H9 (cell line): ENCODE data around the gene ACTL7B. TPM values are rescaled to one million over a fixed set of nuclear protein-coding genes. Genes with fewer than 3 reads are reported as not detected.

Experiments
- DNase-seq: peaks from one replicate; pipeline ENCODE4 v3.0.0-alpha.2; 2017
- H2AFZ ChIP-seq: one replicate; pipeline ENCODE4 v1.6.1; 2013; ENCODE audit warnings: mild to moderate bottlenecking, low read length, control low read depth, moderate library complexity
- H2AK5ac ChIP-seq: 2 replicates; pipeline ENCODE4 v1.6.1; 2013; ENCODE audit warnings: low read length, control low read depth, mixed read lengths; ENCODE audit not compliant: insufficient read length
- H2BK120ac ChIP-seq: one replicate; pipeline ENCODE4 v1.6.1; 2013; ENCODE audit warnings: low read depth, mild to moderate bottlenecking, low read length, control low read depth, inconsistent platforms; ENCODE audit not compliant: poor library complexity, severe bottlenecking
- H2BK12ac ChIP-seq: 2 replicates; pipeline ENCODE4 v1.6.1; 2013; ENCODE audit warnings: low read length, control low read depth, mixed read lengths, low read depth; ENCODE audit not compliant: insufficient read length
- H2BK15ac ChIP-seq: 2 replicates; pipeline ENCODE4 v1.6.1; 2013; ENCODE audit warnings: low read depth, low read length, control low read depth
- H2BK20ac ChIP-seq: one replicate; pipeline ENCODE4 v1.6.1; 2013; ENCODE audit warnings: low read depth, mild to moderate bottlenecking, low read length, control low read depth, inconsistent platforms; ENCODE audit not compliant: poor library complexity, severe bottlenecking
- H2BK5ac ChIP-seq: 2 replicates; pipeline ENCODE4 v1.6.1; 2013; ENCODE audit warnings: low read length, control low read depth, mixed read lengths; ENCODE audit not compliant: insufficient read length
- H3K14ac ChIP-seq: 2 replicates; pipeline ENCODE4 v1.6.1; 2013; ENCODE audit warnings: low read length, control low read depth; ENCODE audit not compliant: insufficient read depth
- H3K18ac ChIP-seq: 2 replicates; pipeline ENCODE4 v1.6.1; 2013; ENCODE audit warnings: low read depth, mild to moderate bottlenecking, mixed read lengths, low read length, control low read depth; ENCODE audit not compliant: insufficient read length
- H3K23ac ChIP-seq: 2 replicates; pipeline ENCODE4 v1.6.1; 2013; ENCODE audit warnings: low read length, control low read depth, mixed read lengths, low read depth; ENCODE audit not compliant: insufficient read length
- H3K23me2 ChIP-seq: 2 replicates; pipeline ENCODE4 v1.6.1; 2013; ENCODE audit warnings: low read depth, mild to moderate bottlenecking, mixed read lengths, low read length, control low read depth; ENCODE audit not compliant: insufficient read length, poor library complexity, severe bottlenecking
- H3K27ac ChIP-seq: 2 replicates; pipeline ENCODE4 v1.5.1; 2013; ENCODE audit warnings: low read length, control low read depth, mixed read lengths, low read depth; ENCODE audit not compliant: insufficient read length
- H3K27me3 ChIP-seq: 2 replicates; pipeline ENCODE4 v1.6.1; 2013; ENCODE audit warnings: low read length, control low read depth, inconsistent platforms; ENCODE audit not compliant: insufficient read depth
- H3K4ac ChIP-seq: 2 replicates; pipeline ENCODE4 v1.6.1; 2013; ENCODE audit warnings: low read depth, mild to moderate bottlenecking, control low read depth, inconsistent platforms, low read length, moderate library complexity
- H3K4me1 ChIP-seq: 2 replicates; pipeline ENCODE4 v1.6.1; 2013; ENCODE audit warnings: low read length, control low read depth, inconsistent platforms; ENCODE audit not compliant: insufficient read depth
- H3K4me2 ChIP-seq: 2 replicates; pipeline ENCODE4 v1.6.1; 2013; ENCODE audit warnings: low read length, control low read depth, mixed read lengths; ENCODE audit not compliant: insufficient read length, insufficient read depth
- H3K56ac ChIP-seq: 2 replicates; pipeline ENCODE4 v1.6.1; 2013; ENCODE audit warnings: low read depth, mild to moderate bottlenecking, mixed read lengths, low read length, control low read depth; ENCODE audit not compliant: insufficient read length
- H3K79me1 ChIP-seq: 2 replicates; pipeline ENCODE4 v1.6.1; 2013; ENCODE audit warnings: low read depth, mild to moderate bottlenecking, moderate library complexity, low read length, control low read depth, inconsistent platforms; ENCODE audit not compliant: insufficient read depth, poor library complexity, severe bottlenecking
- H3K79me2 ChIP-seq: 2 replicates; pipeline ENCODE4 v1.6.1; 2013; ENCODE audit warnings: low read length, control low read depth, inconsistent platforms; ENCODE audit not compliant: insufficient read depth
- H3K9ac ChIP-seq: 2 replicates; pipeline ENCODE4 v1.6.1; 2013; ENCODE audit warnings: low read length, control low read depth, mixed read lengths; ENCODE audit not compliant: insufficient read length; ENCODE audit errors: extremely low read depth
- H3K9me3 ChIP-seq: one replicate; pipeline ENCODE4 v1.6.1; 2013; ENCODE audit warnings: low read depth, low read length, inconsistent platforms; ENCODE audit not compliant: control insufficient read depth
- H3T11ph ChIP-seq: one replicate; pipeline ENCODE4 v1.6.1; 2013; ENCODE audit warnings: mild to moderate bottlenecking, low read length, control low read depth, inconsistent platforms
- H4K20me1 ChIP-seq: one replicate; pipeline ENCODE4 v1.6.1; 2013; ENCODE audit not compliant: control insufficient read depth, insufficient read length, insufficient read depth
- H4K5ac ChIP-seq: 2 replicates; pipeline ENCODE4 v1.6.1; 2013; ENCODE audit warnings: low read depth, mild to moderate bottlenecking, mixed read lengths, low read length, control low read depth; ENCODE audit not compliant: insufficient read length
- H4K8ac ChIP-seq: replicated peaks from 2 replicates; pipeline ENCODE4 v1.6.1; 2013; ENCODE audit warnings: low read length, control low read depth, mixed read lengths, low read depth; ENCODE audit not compliant: insufficient read length
- H4K91ac ChIP-seq: 2 replicates; pipeline ENCODE4 v1.6.1; 2013; ENCODE audit warnings: low read depth, mild to moderate bottlenecking, moderate library complexity, mixed read lengths, low read length, control low read depth; ENCODE audit not compliant: insufficient read length
- H3K27ac Mint-ChIP-seq, 3 experiments: 2 replicates in 2 of 3; 3 replicates in 1 of 3; pipeline ENCODE4 v1.8.0; 2020 to 2021; ENCODE audit warnings: mixed read lengths in 3 of 3, mild to moderate bottlenecking in 1 of 3, moderate library complexity in 1 of 3
- H3K27me3 Mint-ChIP-seq: 2 replicates; pipeline ENCODE4 v1.8.0; 2021; ENCODE audit warnings: low read depth, mild to moderate bottlenecking, moderate library complexity, mixed read lengths
- H3K36me3 Mint-ChIP-seq, 3 experiments: 2 replicates in 2 of 3; 3 replicates in 1 of 3; pipeline ENCODE4 v1.8.0; 2020 to 2021; ENCODE audit warnings: low read depth in 3 of 3, mixed read lengths in 3 of 3; ENCODE audit not compliant: insufficient read depth in 1 of 3
- H3K4me1 Mint-ChIP-seq, 2 experiments: 2 replicates each; pipeline ENCODE4 v1.8.0; 2020; ENCODE audit warnings: mixed read lengths in 2 of 2
- H3K4me3 Mint-ChIP-seq, 2 experiments: 2 replicates in 1 of 2; 3 replicates in 1 of 2; pipeline ENCODE4 v1.8.0; 2020 to 2021; ENCODE audit warnings: mild to moderate bottlenecking in 2 of 2, mixed read lengths in 2 of 2, moderate library complexity in 1 of 2
- H3K9me3 Mint-ChIP-seq, 2 experiments: 2 replicates in 1 of 2; 3 replicates in 1 of 2; pipeline ENCODE4 v1.8.0; 2020; ENCODE audit warnings: mild to moderate bottlenecking in 2 of 2, mixed read lengths in 2 of 2, moderate library complexity in 1 of 2
- CTCF ChIP-seq: fragments of 200-600 bp; sonication (generic); conservative IDR thresholded peaks from 3 replicates; pipeline ENCODE4 v1.8.0; 2021; ENCODE audit warnings: antibody characterized with exemption, mild to moderate bottlenecking
- WGBS: extraction: QIAGEN DNeasy Blood & Tissue Kit; methylation state at CpG from one replicate; pipeline ENCODE4 v1.1.7; 2013; ENCODE audit warnings: missing lambda C conversion rate, low lambda C conversion rate, mixed read lengths; ENCODE audit not compliant: insufficient read length; ENCODE audit errors: extremely low coverage; 5-methylcytosine and 5-hydroxymethylcytosine counted together
- total RNA-seq: library from RNA; stranded (reverse); gene quantifications from 2 replicates; pipeline ENCODE4 v1.2.1, GENCODE V29; 2021

The ACTL7B gene
- total RNA-seq, 1 experiment from 2014 or later, result 0.09 TPM

GRCh38 chr9:108880738-108881316 lies 25.0 kb upstream of the ACTL7B start:
- no peaks in the 10 kb centered on the region for H3K4me1 Mint-ChIP-seq
- Histone ChIP-seq H3K56ac (no peak overlapping the region), H3K14ac (no peak overlapping the region), H3K23me2 (no peaks in the 10 kb centered on the region), H4K20me1 (no peaks in the 10 kb centered on the region), H3K79me1 (no peaks in the 10 kb centered on the region), H3K27ac (no peak overlapping the region), H3K27me3 (no peaks in the 10 kb centered on the region), H4K91ac (no peak overlapping the region), H2BK120ac (no peak overlapping the region), H4K5ac (no peak overlapping the region), H3K9ac (no peak overlapping the region), H2BK20ac (no peak overlapping the region), H2BK12ac (no peak overlapping the region), H4K8ac (no peak overlapping the region), H3K4me2 (no peak overlapping the region), H3K18ac (no peak overlapping the region), H3K23ac (no peak overlapping the region), H2AK5ac (no peak overlapping the region), H3T11ph (no peak overlapping the region), H2BK5ac (no peak overlapping the region), H2AFZ (no peak overlapping the region), H3K4ac (no peak overlapping the region), H3K4me1 (no peaks in the 10 kb centered on the region), H3K9me3 (no peaks in the 10 kb centered on the region), H2BK15ac (no peak overlapping the region), H3K79me2 (no peaks in the 10 kb centered on the region)
- no peak for TF ChIP-seq CTCF
- H3K36me3 Mint-ChIP-seq, result peaks cover 6 to 50% (median 43%) of the 10 kb centered on the region in 3 experiments; a peak in 5 of 7 replicates
- no peak for DNase-seq
- no peak overlapping the region for H3K27ac Mint-ChIP-seq
- no peaks in the 10 kb centered on the region for H3K27me3 Mint-ChIP-seq
- no peaks in the 10 kb centered on the region for H3K9me3 Mint-ChIP-seq
- H3K4me3 Mint-ChIP-seq, result no peak overlapping the region
- no CpG with 5 or more reads among the region's 3 CpGs for WGBS
